Thyroid gland (tissue), 4 donors: ENCODE results near the gene DST.

ENCODE experiments used
- CTCF ChIP-seq, 6 experiments: fragments of 200-600 bp in 3 of 6; fragments of 450-650 bp in 3 of 6; sonication (generic) in 3 of 6; IDR thresholded peaks; one replicate each; pipeline ENCODE4 v1.5.1; 2016 to 2019; ENCODE audit warnings: antibody characterized with exemption in 6 of 6, mild to moderate bottlenecking in 2 of 6, inconsistent platforms in 1 of 6, moderate library complexity in 1 of 6
- POLR2A ChIP-seq, 2 donors: fragments of 450-650 bp; IDR thresholded peaks; one replicate each; pipeline ENCODE4 v1.6.1; 2017; ENCODE audit warnings: antibody characterized with exemption in 2 of 2, mild to moderate bottlenecking in 2 of 2, moderate library complexity in 1 of 2

DNA sequence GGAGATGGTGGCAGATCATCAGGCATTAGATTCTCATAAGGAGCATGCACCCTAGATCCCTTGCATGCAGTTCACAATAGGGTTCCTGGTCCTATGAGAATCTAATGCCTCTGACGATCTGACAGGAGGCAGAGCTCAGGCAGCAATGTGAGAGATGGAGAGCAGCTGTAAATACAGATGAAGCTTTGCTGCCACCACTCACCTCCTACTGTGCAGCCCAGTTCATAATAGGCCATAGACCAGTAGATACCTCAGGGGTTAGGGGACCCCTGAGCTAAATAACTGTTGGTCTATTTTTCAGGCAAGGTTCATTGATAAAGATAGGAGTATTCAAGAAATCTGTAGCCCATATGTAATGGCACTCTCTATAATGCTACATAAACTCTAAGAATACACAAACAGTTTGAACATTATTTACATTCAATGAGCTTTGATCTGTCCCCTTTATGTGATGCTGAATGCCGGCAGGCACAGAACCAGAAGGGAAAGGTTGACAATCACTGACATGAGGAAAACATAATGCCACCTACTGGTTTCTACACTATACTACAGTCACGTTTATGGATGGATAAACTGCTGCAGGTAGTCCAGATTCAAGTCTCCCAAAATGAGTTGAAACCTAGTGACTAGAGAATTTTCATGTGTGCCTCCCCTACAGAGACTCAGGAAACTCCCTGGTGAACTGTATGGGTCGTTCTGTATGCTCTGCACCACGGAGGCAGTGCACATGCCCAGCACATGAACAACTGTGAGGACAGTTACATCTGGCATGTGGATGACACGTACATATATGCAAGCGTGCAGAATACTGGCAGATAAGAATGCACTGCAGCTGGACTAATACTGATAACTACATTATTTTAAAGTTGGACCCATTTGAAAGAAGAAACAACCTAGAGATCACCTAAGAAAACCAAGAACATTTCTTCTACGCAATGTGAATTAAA, 72.0 kb downstream of the DST start:
- TF ChIP-seq CTCF (IDR thresholded peaks at IDR 0.05) (peak; percentile 28 to 62 (median 50)), POLR2A (IDR thresholded peaks at IDR 0.05) (no peak)
